ENCODE data around the gene CLDN12. TPM values are rescaled to one million over a fixed set of nuclear protein-coding genes. Genes with fewer than 3 reads are reported as not detected.
"Not testable (repeated sequence)": the region's sequence is repeated elsewhere in the genome, so short reads cannot be mapped to it uniquely, and the experiment has no call there.

The CLDN12 gene
- polyA plus RNA-seq, 1 donor (not counting 4 experiments of a cell fraction or from before 2014, with no cell fraction given): 62.5 TPM

- no peaks in the 10 kb centered on the region for H3K9me3 ChIP-seq (ENCODE audit: control insufficient read depth, low read depth, low read length)
- TF ChIP-seq CTCF (optimal IDR thresholded peaks at IDR 0.05 in 1 of 3, IDR thresholded peaks at IDR 0.05 in 1 of 3, conservative IDR thresholded peaks at IDR 0.05 in 1 of 3; ENCODE audit: extremely low read depth in 1 of 3, insufficient read depth in 2 of 3, low read length in 3 of 3) (no peak), EZH2 (IDR thresholded peaks at IDR 0.05; ENCODE audit: low read length) (no peak)
- no peaks in the 10 kb centered on the region for H3K4me1 ChIP-seq (ENCODE audit: control insufficient read depth, extremely low read depth, insufficient read depth, low read length)
- H3K79me2 ChIP-seq (ENCODE audit: control insufficient read depth, insufficient read depth, low read length): no peaks in the 10 kb centered on the region
- no peaks in the 10 kb centered on the region for H3K36me3 ChIP-seq (ENCODE audit: control insufficient read depth in 2 of 2, extremely low read depth in 1 of 2, insufficient read depth in 2 of 2, low read length in 2 of 2)
- dilution Hi-C loops (cut with MboI; ENCODE audit: extremely low pct_ligation_motif_present, low sequenced_read_pairs): no loop called here
- no peaks in the 10 kb centered on the region for H3K9me1 ChIP-seq (ENCODE audit: control insufficient read depth, extremely low read depth, insufficient read depth, low read length)
- FAIRE-seq (no peak), DNase-seq (ENCODE audit: low read depth, low spot score) (no peak)
- no peaks in the 10 kb centered on the region for H3K27me3 ChIP-seq (ENCODE audit: control insufficient read depth, extremely low read depth, insufficient read depth, low read length)
- no peak overlapping the region for H2AFZ ChIP-seq (ENCODE audit: control insufficient read depth, low read length)
- no peak overlapping the region for H3K9ac ChIP-seq (ENCODE audit: control insufficient read depth, extremely low read depth, insufficient read depth, low read length)
- H3K4me3 ChIP-seq (ENCODE audit: control insufficient read depth in 2 of 3, extremely low read depth in 1 of 3, insufficient read depth in 2 of 3, low read depth in 1 of 3, low read length in 3 of 3): no peak overlapping the region
- no peak overlapping the region for H3K4me2 ChIP-seq (ENCODE audit: control insufficient read depth, extremely low read depth, insufficient read depth, low read depth, low read length)
- no peak overlapping the region for H3K27ac ChIP-seq (ENCODE audit: control insufficient read depth, insufficient read depth, low read length)
- no peaks in the 10 kb centered on the region for H4K20me1 ChIP-seq (ENCODE audit: control insufficient read depth, extremely low read depth, insufficient read depth, low read length)
These were observed 58.0 kb downstream of the CLDN12 start for GRCh38 chr7:90461219-90461618.

- H3K4me2 ChIP-seq (ENCODE audit: control insufficient read depth, extremely low read depth, insufficient read depth, low read depth, low read length): peak overlapping the region; percentile 46
- peak overlapping the region in 1 of 3 experiments; percentile 34 for H3K4me3 ChIP-seq (ENCODE audit: control insufficient read depth in 2 of 3, extremely low read depth in 1 of 3, insufficient read depth in 2 of 3, low read depth in 1 of 3, low read length in 3 of 3)
- H3K79me2 ChIP-seq (ENCODE audit: control insufficient read depth, insufficient read depth, low read length); H4K20me1 ChIP-seq (ENCODE audit: control insufficient read depth, extremely low read depth, insufficient read depth, low read length); H3K9ac ChIP-seq (ENCODE audit: control insufficient read depth, extremely low read depth, insufficient read depth, low read length); FAIRE-seq; dilution Hi-C loops (cut with MboI; ENCODE audit: extremely low pct_ligation_motif_present, low sequenced_read_pairs); DNase-seq (ENCODE audit: low read depth, low spot score); H3K4me1 ChIP-seq (ENCODE audit: control insufficient read depth, extremely low read depth, insufficient read depth, low read length); H3K9me1 ChIP-seq (ENCODE audit: control insufficient read depth, extremely low read depth, insufficient read depth, low read length); H3K36me3 ChIP-seq (ENCODE audit: control insufficient read depth in 2 of 2, extremely low read depth in 1 of 2, insufficient read depth in 2 of 2, low read length in 2 of 2); H3K27me3 ChIP-seq (ENCODE audit: control insufficient read depth, extremely low read depth, insufficient read depth, low read length); H3K27ac ChIP-seq (ENCODE audit: control insufficient read depth, insufficient read depth, low read length); H3K9me3 ChIP-seq (ENCODE audit: control insufficient read depth, low read depth, low read length): not testable (repeated sequence)
- peak overlapping the region; percentile 86 for H2AFZ ChIP-seq (ENCODE audit: control insufficient read depth, low read length)
These were observed 59.9 kb downstream of the CLDN12 start for GRCh38 chr7:90463151-90463628.

Other genes with a start within 250 kb of the CLDN12 start
- 7.7 to 19.0 TPM (median 16.7 TPM) in 3 replicates for gene STEAP1, start 249.0 kb upstream of the CLDN12 start, polyA plus RNA-seq
- 2.0 to 3.9 TPM (median 3.4 TPM) in 3 replicates for gene STEAP2, start 191.7 kb upstream of the CLDN12 start, polyA plus RNA-seq
- 0.35 to 1.6 TPM (median 0.67 TPM) in 3 replicates for gene CFAP69, start 158.3 kb upstream of the CLDN12 start, polyA plus RNA-seq
- gene FAM237B, start 82.2 kb upstream of the CLDN12 start, polyA plus RNA-seq: not detected in 3 replicates
- gene GTPBP10, start 56.7 kb upstream of the CLDN12 start, polyA plus RNA-seq: 14.0 to 26.6 TPM (median 17.0 TPM) in 3 replicates
- not detected in 3 replicates for gene PTTG1IP2, start 66.2 kb downstream of the CLDN12 start, polyA plus RNA-seq
- 3.5 to 4.0 TPM (median 3.7 TPM) in 3 replicates for gene CDK14, start 192.9 kb downstream of the CLDN12 start, polyA plus RNA-seq